ENCODE measurements around the gene GPR68.

GPR68 gene

GRCh38 chr14:91216731-91217226, 27.7 kb downstream of the GPR68 start:
- DNase-seq (ENCODE audit: low read depth): no peak
- H3K4me3 ChIP-seq (ENCODE audit: low read length): no peak overlapping the region
- TF ChIP-seq CTCF (conservative IDR thresholded peaks at IDR 0.05; ENCODE audit: low read depth, low read length): no peak

GRCh38 chr14:91215381-91215780, 29.1 kb downstream of the GPR68 start:
- no peak overlapping the region for H3K4me3 ChIP-seq (ENCODE audit: low read length)
- DNase-seq (ENCODE audit: low read depth): no peak
- TF ChIP-seq CTCF (conservative IDR thresholded peaks at IDR 0.05; ENCODE audit: low read depth, low read length): no peak

- no peak for TF ChIP-seq CTCF (conservative IDR thresholded peaks at IDR 0.05; ENCODE audit: low read depth, low read length)
- no peak overlapping the region for H3K4me3 ChIP-seq (ENCODE audit: low read length)
- DNase-seq (ENCODE audit: low read depth): no peak
These were observed 30.2 kb downstream of the GPR68 start for GRCh38 chr14:91214306-91214705.

- no peak for TF ChIP-seq CTCF (conservative IDR thresholded peaks at IDR 0.05; ENCODE audit: low read depth, low read length)
- no peak for DNase-seq (ENCODE audit: low read depth)
- no peak overlapping the region for H3K4me3 ChIP-seq (ENCODE audit: low read length)
These were observed 33.5 kb downstream of the GPR68 start for GRCh38 chr14:91211017-91211416.

- H3K4me3 ChIP-seq (ENCODE audit: low read length): no peak overlapping the region
- DNase-seq (ENCODE audit: low read depth): no peak
- TF ChIP-seq CTCF (conservative IDR thresholded peaks at IDR 0.05; ENCODE audit: low read depth, low read length): no peak
These were observed 37.5 kb downstream of the GPR68 start for GRCh38 chr14:91207008-91207407.

- no peak for DNase-seq (ENCODE audit: low read depth)
These were observed 39.0 kb downstream of the GPR68 start for GRCh38 chr14:91205459-91205858.

More at GRCh38 chr14:91205459-91205858, 39.0 kb downstream of the GPR68 start:
- no peak for TF ChIP-seq CTCF (conservative IDR thresholded peaks at IDR 0.05; ENCODE audit: low read depth, low read length)
- H3K4me3 ChIP-seq (ENCODE audit: low read length): no peak overlapping the region
